Subcutaneous adipose tissue (tissue), 4 donors: ENCODE measurements around the gene SORBS2. TPM values are rescaled to one million over a fixed set of nuclear protein-coding genes. Genes with fewer than 3 reads are reported as not detected.

Experiments
- CTCF ChIP-seq: fragments of 450-650 bp; IDR thresholded peaks from one replicate; pipeline ENCODE4 v1.5.1; 2016; ENCODE audit warnings: low read depth, mild to moderate bottlenecking, control low read depth, antibody characterized with exemption, moderate library complexity
- total RNA-seq, 4 donors: library from RNA; depleted of rRNA; stranded (reverse); fragments of >200 nt; gene quantifications; one replicate each; pipeline ENCODE4 v1.1.0, GENCODE V29; 2016

Gene SORBS2
- total RNA-seq, 4 donors from 2014 or later: 6.8 to 59.0 (median 32.0) TPM

- no peak for TF ChIP-seq CTCF
Observed at GRCh38 chr4:185570727-185571126, 241.3 kb downstream of the SORBS2 start.

- TF ChIP-seq CTCF: no peak
Observed at GRCh38 chr4:185567381-185568376, 244.3 kb downstream of the SORBS2 start.

- TF ChIP-seq CTCF: no peak
Observed at GRCh38 chr4:185566972-185567371, 245.0 kb downstream of the SORBS2 start.

- TF ChIP-seq CTCF: no peak
Observed at GRCh38 chr4:185566425-185566824, 245.6 kb downstream of the SORBS2 start.

DNA sequence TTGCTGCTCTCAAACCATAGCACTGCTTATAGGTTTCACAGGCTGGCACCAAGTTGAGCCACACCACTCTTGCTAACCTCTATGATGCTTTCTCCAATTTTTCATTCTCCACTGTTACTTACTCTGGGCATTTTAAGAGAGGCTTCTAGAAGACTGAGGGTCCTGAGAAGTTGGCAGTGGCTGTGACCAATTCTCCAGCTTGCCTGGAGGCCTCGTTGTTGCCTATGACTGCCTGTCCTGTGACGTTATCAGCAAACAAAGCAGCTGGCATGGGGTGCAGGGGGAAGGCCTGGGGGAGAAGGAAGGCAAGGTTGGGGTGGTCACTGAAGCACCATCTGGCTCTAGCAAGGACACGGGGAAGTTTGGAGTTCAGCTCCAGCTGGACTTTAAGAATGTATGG is 246.3 kb downstream of the SORBS2 start:
- TF ChIP-seq CTCF: no peak

DNA sequence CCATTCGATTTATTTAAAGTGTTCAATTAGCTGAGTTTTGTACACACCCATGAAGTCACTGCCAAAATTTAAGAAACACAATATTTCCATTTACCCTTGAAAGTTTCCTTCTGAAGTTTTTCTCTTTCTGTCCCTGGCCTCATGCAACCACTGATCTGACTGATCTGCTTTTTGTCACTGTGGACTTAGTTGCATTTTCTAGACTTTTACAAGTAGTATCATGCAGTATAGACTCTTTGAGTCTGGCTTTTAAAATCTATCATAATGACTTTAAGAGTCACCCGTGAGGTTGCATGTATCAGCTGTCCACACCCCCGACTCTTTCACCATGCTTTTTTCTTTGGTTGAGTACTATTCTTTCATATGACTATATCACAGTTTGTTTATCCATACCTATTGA is 247.6 kb downstream of the SORBS2 start:
- no peak for TF ChIP-seq CTCF

- TF ChIP-seq CTCF: no peak
Observed at GRCh38 chr4:185562531-185562930, 249.5 kb downstream of the SORBS2 start.
